HG03520 (cell line): ENCODE results near the gene CCR7.
"Not testable (repeated sequence)": the region's sequence is repeated elsewhere in the genome, so short reads cannot be mapped to it uniquely, and the experiment has no call there.

ENCODE experiments used
- ATAC-seq: cut with Tn5 transposase; IDR thresholded peaks from one replicate; pipeline ENCODE4 v1.9.1; 2021; ENCODE audit warnings: mild to moderate bottlenecking, moderate library complexity; ENCODE audit not compliant: unreplicated experiment

Gene CCR7

GRCh38 chr17:40552806-40553693 is 12.2 kb downstream of the CCR7 start:
- no peak for ATAC-seq

GRCh38 chr17:40551879-40552768 is 13.1 kb downstream of the CCR7 start:
- no peak for ATAC-seq

GRCh38 chr17:40551091-40551878 is 14.0 kb downstream of the CCR7 start:
- ATAC-seq: no peak

GRCh38 chr17:40550608-40551007 is 14.7 kb downstream of the CCR7 start:
- no peak for ATAC-seq

- ATAC-seq: no peak
Measured at GRCh38 chr17:40548982-40549685, 16.1 kb downstream of the CCR7 start.

- ATAC-seq: no peak
Measured at GRCh38 chr17:40548491-40548981, 16.7 kb downstream of the CCR7 start.

- ATAC-seq: no peak
Measured at GRCh38 chr17:40547785-40548478, 17.3 kb downstream of the CCR7 start.

GRCh38 chr17:40547079-40547784 is 18.0 kb downstream of the CCR7 start:
- no peak for ATAC-seq

GRCh38 chr17:40546497-40546896 is 18.8 kb downstream of the CCR7 start:
- not testable (repeated sequence) for ATAC-seq

GRCh38 chr17:40545660-40546059 is 19.6 kb downstream of the CCR7 start:
- ATAC-seq: no peak

- ATAC-seq: no peak
Measured at GRCh38 chr17:40542558-40543411, 22.5 kb downstream of the CCR7 start.

- no peak for ATAC-seq
Measured at GRCh38 chr17:40541873-40542557, 23.3 kb downstream of the CCR7 start.

- no peak for ATAC-seq
Measured at GRCh38 chr17:40541060-40541872, 24.0 kb downstream of the CCR7 start.

- ATAC-seq: no peak
Measured at GRCh38 chr17:40540448-40540847, 24.8 kb downstream of the CCR7 start.

- no peak for ATAC-seq
Measured at GRCh38 chr17:40539711-40540411, 25.4 kb downstream of the CCR7 start.
